Neural cell (in vitro differentiated cells): ENCODE data around the gene ERGIC3. TPM values are rescaled to one million over a fixed set of nuclear protein-coding genes. Genes with fewer than 3 reads are reported as not detected.

Experiments
- H2AFZ ChIP-seq: fragments of 200-600, 300-800 bp; sonication (generic), shearing (Covaris generic); 2 replicates; pipeline ENCODE4 v1.6.0; 2014; ENCODE audit warnings: low read depth, mild to moderate bottlenecking, antibody characterized with exemption, low read length, moderate library complexity
- H3F3A ChIP-seq: fragments of 200-600 bp; shearing (Covaris generic); 2 replicates; pipeline ENCODE4 v1.6.1; 2016; ENCODE audit warnings: mild to moderate bottlenecking, moderate library complexity, mixed read lengths, antibody characterized with exemption, low read length; ENCODE audit not compliant: insufficient read depth, poor library complexity, severe bottlenecking
- H3K27ac ChIP-seq: fragments of 200-600, 300-800 bp; sonication (generic), shearing (Covaris generic); 2 replicates; pipeline ENCODE4 v1.5.1; 2014; ENCODE audit warnings: mild to moderate bottlenecking, low read length, moderate library complexity
- H3K27me3 ChIP-seq: fragments of 300-800, 200-600 bp; sonication (generic), shearing (Covaris generic); 2 replicates; pipeline ENCODE4 v1.6.0; 2014; ENCODE audit warnings: mild to moderate bottlenecking, low read depth, low read length, moderate library complexity; ENCODE audit not compliant: insufficient read depth
- H3K36me3 ChIP-seq: fragments of 300-800, 200-600 bp; sonication (generic), shearing (Covaris generic); 2 replicates; pipeline ENCODE4 v1.5.1; 2014; ENCODE audit warnings: mild to moderate bottlenecking, antibody characterized with exemption, low read length, moderate library complexity; ENCODE audit not compliant: insufficient read depth
- H3K4me2 ChIP-seq: fragments of 300-800, 200-600 bp; sonication (generic), shearing (Covaris generic); 2 replicates; pipeline ENCODE4 v1.6.0; 2014; ENCODE audit warnings: mild to moderate bottlenecking, low read length
- H3K4me3 ChIP-seq: fragments of 300-800, 200-600 bp; sonication (generic), shearing (Covaris generic); 2 replicates; pipeline ENCODE4 v1.5.1; 2014; ENCODE audit warnings: mild to moderate bottlenecking, low read length, moderate library complexity
- H3K79me2 ChIP-seq: fragments of 200-600 bp; shearing (Covaris generic); replicated peaks from 2 replicates; pipeline ENCODE4 v1.6.0; 2014; ENCODE audit warnings: mild to moderate bottlenecking, low read length, moderate library complexity; ENCODE audit not compliant: insufficient read depth
- H3K9ac ChIP-seq: fragments of 300-800, 200-600 bp; sonication (generic), shearing (Covaris generic); 2 replicates; pipeline ENCODE4 v1.6.1; 2016; ENCODE audit warnings: mild to moderate bottlenecking, low read length, mixed read lengths
- H3K9me2 ChIP-seq: fragments of 200-600 bp; shearing (Covaris generic); 2 replicates; pipeline ENCODE4 v1.6.1; 2016; ENCODE audit warnings: mild to moderate bottlenecking, low read length, mixed read lengths; ENCODE audit not compliant: insufficient read depth
- H3K9me3 ChIP-seq: fragments of 200-600, 300-800 bp; sonication (generic), shearing (Covaris generic); 2 replicates; pipeline ENCODE4 v1.6.1; 2016; ENCODE audit warnings: mild to moderate bottlenecking, mixed run types, low read length, moderate library complexity, mixed read lengths
- H4K20me1 ChIP-seq: fragments of 200-600 bp; shearing (Covaris generic); 2 replicates; pipeline ENCODE4 v1.6.1; 2016; ENCODE audit warnings: mild to moderate bottlenecking, mixed run types; ENCODE audit not compliant: insufficient read depth
- EP300 ChIP-seq: fragments of 450-650 bp; conservative IDR thresholded peaks from 2 replicates; pipeline ENCODE4 v1.6.1; 2014; ENCODE audit warnings: antibody characterized with exemption, mild to moderate bottlenecking, moderate library complexity; ENCODE audit not compliant: poor library complexity, severe bottlenecking
- EZH2 ChIP-seq: fragments of 200-600, 300-800 bp; shearing (Covaris generic), sonication (generic); IDR thresholded peaks from 2 replicates; pipeline ENCODE4 v1.6.1; 2014; ENCODE audit warnings: antibody characterized with exemption, low read length, borderline replicate concordance, mild to moderate bottlenecking; ENCODE audit not compliant: insufficient read depth, poor library complexity, severe bottlenecking
- MXI1 ChIP-seq: fragments of 450-650 bp; conservative IDR thresholded peaks from 2 replicates; pipeline ENCODE4 v1.6.1; 2014; ENCODE audit warnings: antibody characterized with exemption, mild to moderate bottlenecking; ENCODE audit not compliant: poor library complexity, severe bottlenecking
- POLR2AphosphoS5 ChIP-seq: IDR thresholded peaks from 2 replicates; pipeline ENCODE4 v1.6.1; 2012
- RAD21 ChIP-seq: fragments of 450-650 bp; conservative IDR thresholded peaks from 2 replicates; pipeline ENCODE4 v1.6.1; 2014; ENCODE audit warnings: antibody characterized with exemption, mild to moderate bottlenecking, moderate library complexity
- SMC3 ChIP-seq: fragments of 450-650 bp; conservative IDR thresholded peaks from 2 replicates; pipeline ENCODE4 v1.6.1; 2014; ENCODE audit warnings: antibody characterized with exemption, mild to moderate bottlenecking, moderate library complexity; ENCODE audit not compliant: poor library complexity
- polyA plus RNA-seq: library from polyadenylated mRNA; depleted of rRNA; stranded (reverse); fragments of >200 nt; gene quantifications from 2 replicates; pipeline ENCODE4 v1.2.3, GENCODE V29; 2014
- TF ChIP-seq, protein P1 (sequence below): fragments of 450-650 bp; IDR thresholded peaks from 2 replicates; pipeline ENCODE4 v1.5.1; 2014; ENCODE audit warnings: antibody characterized with exemption, mild to moderate bottlenecking, moderate library complexity; ENCODE audit not compliant: poor library complexity, severe bottlenecking
- TF ChIP-seq, protein P2 (sequence below): IDR thresholded peaks from 2 replicates; pipeline ENCODE4 v1.6.1; 2012; ENCODE audit warnings: borderline replicate concordance

ERGIC3 gene
- polyA plus RNA-seq, 1 donor from 2014 or later: 385 TPM

DNA sequence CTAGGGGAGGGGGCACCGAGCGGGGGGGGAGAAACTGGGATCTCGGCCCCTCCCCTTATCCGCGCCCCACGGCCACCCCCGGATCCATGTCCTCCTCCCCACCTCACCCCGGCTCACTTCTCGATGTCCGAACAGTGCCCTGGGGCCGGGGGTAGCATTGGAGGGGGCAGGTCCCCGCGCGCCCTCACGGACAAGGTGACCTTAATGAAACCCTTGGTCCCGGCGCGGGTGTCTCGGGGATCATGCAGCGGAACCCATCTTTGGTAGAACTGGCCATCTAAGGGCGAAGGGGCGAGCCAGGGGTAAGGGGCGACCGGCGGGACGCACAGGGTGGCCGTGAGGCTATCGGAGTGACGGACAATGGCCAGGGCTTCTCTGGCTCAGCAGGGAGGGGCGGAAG, 60.1 kb downstream of the ERGIC3 start:
- no peaks in the 10 kb centered on the region for H3K79me2 ChIP-seq
- H3F3A ChIP-seq: no peaks in the 10 kb centered on the region
- H4K20me1 ChIP-seq: no peaks in the 10 kb centered on the region
- no peaks in the 10 kb centered on the region for H3K36me3 ChIP-seq
- H3K9ac ChIP-seq: peak overlapping the region; percentile 50
- peaks cover 29% of the 10 kb centered on the region for H3K27me3 ChIP-seq
- no peaks in the 10 kb centered on the region for H3K9me3 ChIP-seq
- no peak overlapping the region for H2AFZ ChIP-seq
- H3K4me2 ChIP-seq: no peak overlapping the region
- no peak for TF ChIP-seq EP300
- TF ChIP-seq MXI1: no peak
- TF ChIP-seq, protein P1, sequence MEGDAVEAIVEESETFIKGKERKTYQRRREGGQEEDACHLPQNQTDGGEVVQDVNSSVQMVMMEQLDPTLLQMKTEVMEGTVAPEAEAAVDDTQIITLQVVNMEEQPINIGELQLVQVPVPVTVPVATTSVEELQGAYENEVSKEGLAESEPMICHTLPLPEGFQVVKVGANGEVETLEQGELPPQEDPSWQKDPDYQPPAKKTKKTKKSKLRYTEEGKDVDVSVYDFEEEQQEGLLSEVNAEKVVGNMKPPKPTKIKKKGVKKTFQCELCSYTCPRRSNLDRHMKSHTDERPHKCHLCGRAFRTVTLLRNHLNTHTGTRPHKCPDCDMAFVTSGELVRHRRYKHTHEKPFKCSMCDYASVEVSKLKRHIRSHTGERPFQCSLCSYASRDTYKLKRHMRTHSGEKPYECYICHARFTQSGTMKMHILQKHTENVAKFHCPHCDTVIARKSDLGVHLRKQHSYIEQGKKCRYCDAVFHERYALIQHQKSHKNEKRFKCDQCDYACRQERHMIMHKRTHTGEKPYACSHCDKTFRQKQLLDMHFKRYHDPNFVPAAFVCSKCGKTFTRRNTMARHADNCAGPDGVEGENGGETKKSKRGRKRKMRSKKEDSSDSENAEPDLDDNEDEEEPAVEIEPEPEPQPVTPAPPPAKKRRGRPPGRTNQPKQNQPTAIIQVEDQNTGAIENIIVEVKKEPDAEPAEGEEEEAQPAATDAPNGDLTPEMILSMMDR: no peak
- TF ChIP-seq, protein P2, sequence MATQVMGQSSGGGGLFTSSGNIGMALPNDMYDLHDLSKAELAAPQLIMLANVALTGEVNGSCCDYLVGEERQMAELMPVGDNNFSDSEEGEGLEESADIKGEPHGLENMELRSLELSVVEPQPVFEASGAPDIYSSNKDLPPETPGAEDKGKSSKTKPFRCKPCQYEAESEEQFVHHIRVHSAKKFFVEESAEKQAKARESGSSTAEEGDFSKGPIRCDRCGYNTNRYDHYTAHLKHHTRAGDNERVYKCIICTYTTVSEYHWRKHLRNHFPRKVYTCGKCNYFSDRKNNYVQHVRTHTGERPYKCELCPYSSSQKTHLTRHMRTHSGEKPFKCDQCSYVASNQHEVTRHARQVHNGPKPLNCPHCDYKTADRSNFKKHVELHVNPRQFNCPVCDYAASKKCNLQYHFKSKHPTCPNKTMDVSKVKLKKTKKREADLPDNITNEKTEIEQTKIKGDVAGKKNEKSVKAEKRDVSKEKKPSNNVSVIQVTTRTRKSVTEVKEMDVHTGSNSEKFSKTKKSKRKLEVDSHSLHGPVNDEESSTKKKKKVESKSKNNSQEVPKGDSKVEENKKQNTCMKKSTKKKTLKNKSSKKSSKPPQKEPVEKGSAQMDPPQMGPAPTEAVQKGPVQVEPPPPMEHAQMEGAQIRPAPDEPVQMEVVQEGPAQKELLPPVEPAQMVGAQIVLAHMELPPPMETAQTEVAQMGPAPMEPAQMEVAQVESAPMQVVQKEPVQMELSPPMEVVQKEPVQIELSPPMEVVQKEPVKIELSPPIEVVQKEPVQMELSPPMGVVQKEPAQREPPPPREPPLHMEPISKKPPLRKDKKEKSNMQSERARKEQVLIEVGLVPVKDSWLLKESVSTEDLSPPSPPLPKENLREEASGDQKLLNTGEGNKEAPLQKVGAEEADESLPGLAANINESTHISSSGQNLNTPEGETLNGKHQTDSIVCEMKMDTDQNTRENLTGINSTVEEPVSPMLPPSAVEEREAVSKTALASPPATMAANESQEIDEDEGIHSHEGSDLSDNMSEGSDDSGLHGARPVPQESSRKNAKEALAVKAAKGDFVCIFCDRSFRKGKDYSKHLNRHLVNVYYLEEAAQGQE: no peak
- TF ChIP-seq RAD21: no peak
- no peak for TF ChIP-seq EZH2
- no peak for TF ChIP-seq POLR2AphosphoS5
- TF ChIP-seq SMC3: no peak
- no peak overlapping the region for H3K27ac ChIP-seq
- H3K4me3 ChIP-seq: peak overlapping the region; percentile 67
- no peaks in the 10 kb centered on the region for H3K9me2 ChIP-seq

DNA sequence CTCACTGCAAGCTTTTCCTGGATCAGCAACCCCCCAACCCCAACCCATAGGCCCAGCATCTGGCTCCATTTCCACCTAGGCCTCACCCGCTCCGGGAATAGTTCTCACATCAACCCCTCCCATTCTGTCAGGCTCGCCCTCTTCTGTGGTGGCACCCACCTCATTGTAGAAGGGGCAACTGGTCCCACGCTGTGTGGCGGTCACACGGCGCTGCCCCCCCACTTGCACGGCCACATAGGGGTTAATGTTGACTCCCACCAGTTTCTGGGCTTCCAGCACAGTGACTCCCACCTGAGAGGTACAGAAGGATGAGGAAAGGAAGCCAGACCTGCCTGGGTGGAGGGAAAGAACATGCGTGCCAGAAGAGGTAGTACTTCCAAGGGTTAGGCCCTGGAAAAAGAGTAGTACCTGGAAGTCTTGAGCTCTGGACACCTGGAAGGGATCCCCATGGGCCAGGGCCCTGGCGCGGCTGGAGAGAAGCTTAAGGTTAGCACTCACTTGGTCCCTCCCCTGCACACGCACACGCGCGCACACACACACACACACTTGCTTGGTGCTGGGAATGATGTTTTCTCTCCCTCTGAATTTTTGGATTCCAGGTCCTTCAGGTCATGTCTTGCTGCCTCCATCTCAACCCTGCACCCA, 61.1 kb downstream of the ERGIC3 start:
- no peaks in the 10 kb centered on the region for H4K20me1 ChIP-seq
- H3K9me2 ChIP-seq: no peaks in the 10 kb centered on the region
- peaks cover 29% of the 10 kb centered on the region for H3K27me3 ChIP-seq
- no peaks in the 10 kb centered on the region for H3K79me2 ChIP-seq
- no peaks in the 10 kb centered on the region for H3F3A ChIP-seq
- TF ChIP-seq EP300 (no peak), SMC3 (no peak)
- TF ChIP-seq, protein P1: no peak
- no peak overlapping the region for H2AFZ ChIP-seq
- no peak overlapping the region for H3K27ac ChIP-seq
- H3K36me3 ChIP-seq: no peaks in the 10 kb centered on the region
- no peak overlapping the region for H3K4me2 ChIP-seq
- no peak overlapping the region for H3K9ac ChIP-seq
- H3K4me3 ChIP-seq: no peak overlapping the region
- no peaks in the 10 kb centered on the region for H3K9me3 ChIP-seq
